T-helper 2 cell treated with Interferon-gamma antibody and Interleukin-4, amounts not matched to agents 100 ng/mL and 5 ng/mL, for 36 hours (primary cell): Measurements from ENCODE around the gene MED20. TPM values are rescaled to one million over a fixed set of nuclear protein-coding genes. Genes with fewer than 3 reads are reported as not detected.

ENCODE experiments used
- intact Hi-C: fragments of 100-400 bp; cut with micrococcal nuclease; formaldehyde crosslinking; loops from one replicate; pipeline ENCODE4 v1.15.1; 2023
- total RNA-seq: library from RNA; stranded (reverse); gene quantifications from 2 replicates; pipeline ENCODE4 v1.2.3, GENCODE V29; 2022

The MED20 gene
- total RNA-seq, 1 donor from 2014 or later: 19.4 TPM

DNA sequence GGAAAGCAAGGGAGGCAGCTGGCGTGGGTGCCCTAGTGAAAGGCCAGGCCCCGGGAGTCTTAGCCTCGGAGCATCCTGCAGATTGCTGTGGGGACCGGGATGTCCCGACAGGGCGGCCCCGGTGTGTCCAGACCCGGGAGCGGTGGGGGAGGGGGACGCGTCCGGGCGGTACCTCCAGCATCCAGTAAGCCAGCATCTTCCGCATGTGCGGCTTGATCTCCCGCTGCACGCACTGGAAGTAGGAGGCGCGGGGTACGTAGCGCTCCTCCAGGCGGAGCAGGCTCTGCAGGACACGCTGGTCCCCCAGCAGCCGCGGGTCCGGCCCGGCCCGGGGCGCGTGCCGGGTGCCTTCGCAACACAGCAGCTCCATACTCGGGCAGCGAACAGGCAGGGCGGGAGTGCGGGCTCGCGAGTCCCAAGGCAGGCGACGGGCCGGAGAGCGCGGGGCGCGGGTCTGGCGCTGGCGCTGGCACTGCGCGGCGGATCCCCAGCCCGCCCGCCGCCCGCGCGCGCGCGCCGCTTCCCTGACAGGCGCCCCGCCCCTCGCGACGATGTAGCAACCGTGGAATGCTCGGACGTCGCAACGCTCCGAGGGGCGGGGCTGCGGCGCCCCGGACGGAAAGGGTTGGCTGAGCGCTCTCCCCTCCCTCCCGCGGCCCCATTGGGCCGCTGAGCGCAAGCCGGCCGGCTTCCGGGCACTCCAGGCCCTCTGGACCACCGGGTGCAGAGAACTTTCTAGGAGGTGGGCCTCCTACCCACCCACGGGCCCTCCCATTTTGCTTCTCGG is 20.5 kb upstream of the MED20 start, which contains the start of gene CCND3:
Gene CCND3 (minus strand): TSS at position 529 of the 787 bp plus-strand sequence. CDS start 159 bp downstream, at position 370.
- intact Hi-C loops: loop anchor here (1.0 kb wide), 1 partner anchor 20 kb away; the partner anchor contains the start of genes BYSL and MED20

DNA sequence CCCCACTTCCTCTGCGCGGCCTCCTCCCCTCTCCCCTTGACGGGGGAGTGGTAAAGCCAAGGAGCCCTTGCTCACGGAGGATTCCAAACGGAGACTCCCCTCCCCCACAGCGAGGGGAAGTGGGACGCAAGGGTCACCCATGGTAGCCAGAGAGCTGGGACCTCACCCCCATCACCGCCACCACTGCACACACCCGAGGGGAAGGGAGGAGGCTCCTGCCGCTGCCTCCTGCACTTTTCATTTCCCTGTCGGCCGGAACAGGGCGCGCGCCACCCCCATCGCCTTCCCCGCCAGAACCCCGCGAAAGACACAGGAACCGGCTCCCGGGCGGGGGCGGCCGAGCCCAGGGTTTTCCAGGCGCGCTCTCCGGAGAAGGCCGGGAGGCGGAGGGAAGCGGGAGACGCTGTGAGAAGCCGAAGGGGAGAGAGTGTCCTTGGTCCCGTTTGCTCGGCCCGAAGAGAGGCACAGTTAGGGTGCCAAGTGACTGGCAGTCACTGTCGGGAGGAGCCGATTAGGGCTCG is 19.9 kb upstream of the MED20 start:
- intact Hi-C loops: loop anchor here (1.0 kb wide), 2 partner anchors 20 to 98 kb away; partner anchors contain the start of genes BYSL and MED20

DNA sequence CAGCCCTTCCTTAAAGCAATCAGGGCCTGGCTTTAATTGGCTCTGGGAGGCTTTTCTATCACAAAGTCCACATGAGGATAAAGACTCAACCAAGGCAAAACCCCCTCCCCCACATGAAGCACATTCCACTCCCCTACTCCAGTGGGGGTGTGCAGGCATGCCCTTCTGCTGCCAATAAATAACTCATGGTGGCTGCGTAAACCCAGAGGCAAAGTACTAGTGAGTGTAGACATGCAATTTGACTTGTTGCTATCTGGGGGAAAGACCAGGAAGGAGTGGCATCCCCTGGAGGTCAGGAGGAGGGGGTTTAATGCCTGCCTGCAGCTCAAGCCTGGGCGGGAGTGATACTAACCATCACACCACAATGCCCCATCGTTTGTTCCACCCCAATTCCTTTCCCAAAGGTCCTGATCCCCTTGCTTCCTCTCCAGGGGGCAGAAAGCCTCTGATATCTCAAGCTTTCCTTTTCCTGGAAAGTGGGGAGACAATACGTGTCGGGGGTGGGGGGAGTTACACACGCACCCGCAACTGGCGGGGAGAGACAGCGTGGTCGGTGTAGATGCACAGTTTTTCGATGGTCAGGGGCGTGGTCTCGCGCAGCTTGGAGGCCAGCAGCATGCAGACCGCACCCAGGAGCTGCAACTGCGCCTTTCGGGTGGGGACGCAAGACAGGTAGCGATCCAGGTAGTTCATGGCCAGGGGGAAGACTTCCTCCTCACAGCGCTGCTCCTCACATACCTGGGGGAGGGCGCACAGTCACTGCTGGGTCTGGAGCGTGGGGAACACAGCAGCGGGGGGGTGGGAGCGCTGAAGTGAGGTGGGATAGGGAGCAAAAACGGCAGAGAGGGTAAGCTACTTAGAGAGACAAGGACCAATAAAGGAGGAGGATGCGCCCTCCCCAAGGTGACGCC is 19.2 kb upstream of the MED20 start:
- intact Hi-C loops: loop anchor here (1.0 to 10.0 kb wide), 4 partner anchors 82 to 868 kb away; partner anchors contain the start of genes NFYA, OARD1 and UBR2

DNA sequence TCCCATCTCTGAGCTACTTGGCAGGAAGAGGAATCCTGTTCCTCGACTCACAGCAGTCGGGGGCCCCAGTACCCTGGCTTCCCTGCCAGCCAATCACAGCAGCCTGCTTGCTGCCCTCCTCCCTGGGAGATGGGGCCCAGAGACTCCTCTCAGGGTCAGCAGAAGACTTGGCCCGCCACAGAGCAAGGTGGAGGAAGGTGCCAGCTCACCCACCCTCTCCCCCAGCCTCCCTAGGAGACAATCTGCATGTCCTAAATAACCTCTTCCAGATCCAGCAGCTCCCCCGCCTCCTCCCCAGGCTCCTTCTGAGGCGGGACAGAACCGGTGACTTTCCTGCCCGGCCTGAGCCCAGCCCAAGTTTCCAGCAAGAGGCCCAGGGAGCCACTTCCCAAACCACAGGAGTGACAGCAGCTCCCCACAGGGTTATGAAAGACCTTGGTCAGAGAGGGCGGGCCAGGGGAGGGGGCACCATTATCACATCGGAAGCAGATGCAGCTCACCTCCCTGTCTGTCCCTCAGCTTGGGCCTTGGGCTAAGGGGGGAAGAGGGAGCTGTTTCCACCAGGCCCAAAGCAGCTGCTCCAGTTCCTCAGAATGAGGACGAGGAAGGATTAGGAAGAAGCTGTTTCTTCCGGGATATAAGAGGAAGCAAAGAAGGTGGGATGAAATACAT is 18.4 kb upstream of the MED20 start:
- intact Hi-C loops: loop anchor here (5.0 to 10.0 kb wide), 3 partner anchors 83 to 867 kb away; partner anchors contain the start of genes NFYA, OARD1 and UBR2

DNA sequence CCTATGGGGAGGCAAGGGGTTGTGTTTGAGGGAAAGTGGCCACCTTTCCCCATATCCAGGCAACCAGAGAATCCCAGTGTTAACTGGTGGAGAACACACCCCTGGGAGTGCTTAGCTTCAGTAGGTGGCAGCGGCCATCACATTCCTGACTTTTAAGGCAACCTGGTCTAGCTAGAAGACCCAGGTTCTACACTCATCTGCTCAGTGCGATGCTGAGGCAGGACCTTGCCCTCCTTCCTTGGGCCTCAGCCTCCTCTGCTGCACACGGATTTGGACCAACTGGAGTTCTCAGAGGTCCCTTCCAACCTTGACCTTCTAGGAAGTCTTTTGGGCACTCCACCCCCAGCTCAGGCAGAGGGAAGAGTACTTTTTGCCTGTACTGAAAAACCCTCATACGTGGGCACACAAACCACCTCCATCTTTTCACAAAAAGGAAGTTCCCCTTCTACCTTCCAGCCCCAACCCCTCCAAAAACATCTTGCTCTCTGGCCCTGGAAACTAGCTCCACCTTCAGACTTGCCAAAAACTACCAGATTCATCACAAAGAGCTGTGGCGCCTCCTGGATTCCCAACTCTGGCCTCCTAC is 17.7 kb upstream of the MED20 start:
- intact Hi-C loops: loop anchor here (5.0 to 10.0 kb wide), 3 partner anchors 84 to 866 kb away; partner anchors contain the start of genes NFYA, OARD1 and UBR2

DNA sequence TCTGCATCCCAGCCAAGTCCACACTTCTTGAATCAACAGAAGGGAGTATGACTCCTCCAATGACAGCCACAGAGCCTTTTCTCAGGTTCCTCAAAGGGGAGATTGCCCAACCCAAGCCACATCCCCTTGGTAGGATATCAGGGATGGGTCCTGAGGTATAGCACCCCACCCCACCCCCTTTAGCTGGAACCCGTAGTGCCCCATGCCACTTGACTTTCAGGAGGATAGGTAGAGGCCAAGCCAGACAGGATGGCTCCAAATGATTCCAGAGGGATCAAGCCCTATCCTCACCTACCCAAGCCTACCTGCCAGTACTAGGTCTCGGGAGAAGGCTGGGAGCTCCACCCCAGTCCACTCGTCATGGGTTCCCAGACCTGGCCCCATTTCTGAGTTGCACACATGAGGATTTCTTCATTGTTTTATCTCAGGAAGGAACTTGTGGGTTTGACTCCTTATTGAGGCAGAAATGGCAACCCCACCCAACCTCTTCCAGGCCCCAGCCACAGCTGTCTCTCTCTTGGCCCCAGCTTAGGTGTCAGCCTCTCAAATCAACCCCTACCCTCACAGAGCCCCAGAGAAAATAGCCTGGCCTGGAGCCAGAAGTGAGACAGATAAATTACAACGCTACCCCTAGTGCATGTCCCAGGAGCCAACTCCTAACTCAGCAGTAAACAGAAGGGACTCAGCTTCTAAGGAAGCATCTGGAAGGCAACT is 17.1 kb upstream of the MED20 start:
- intact Hi-C loops: loop anchor here (2.0 to 10.0 kb wide), 4 partner anchors 84 to 866 kb away; partner anchors contain the start of genes NFYA, OARD1, TOMM6 and UBR2

DNA sequence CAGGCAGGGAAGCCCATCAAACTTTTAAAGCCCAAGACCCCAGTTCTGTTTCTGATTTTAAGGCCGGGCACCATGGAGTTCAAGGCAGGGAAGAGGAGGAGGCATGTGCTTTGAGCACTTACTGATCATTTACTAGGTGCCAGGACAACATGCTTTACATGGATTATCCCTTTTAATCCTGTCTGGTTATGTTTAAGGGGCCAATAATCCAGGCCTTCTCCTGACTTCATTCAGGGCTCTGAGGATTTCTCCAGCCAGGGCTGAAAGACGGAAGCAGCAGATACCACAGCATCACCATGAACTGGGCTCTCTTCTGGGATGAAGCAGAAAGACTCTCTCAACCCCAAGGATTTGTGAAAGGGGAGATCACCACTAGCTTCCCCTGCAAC is 16.5 kb upstream of the MED20 start:
- intact Hi-C loops: loop anchor here (2.0 to 10.0 kb wide), 4 partner anchors 85 to 865 kb away; partner anchors contain the start of genes NFYA, OARD1, TOMM6 and UBR2

DNA sequence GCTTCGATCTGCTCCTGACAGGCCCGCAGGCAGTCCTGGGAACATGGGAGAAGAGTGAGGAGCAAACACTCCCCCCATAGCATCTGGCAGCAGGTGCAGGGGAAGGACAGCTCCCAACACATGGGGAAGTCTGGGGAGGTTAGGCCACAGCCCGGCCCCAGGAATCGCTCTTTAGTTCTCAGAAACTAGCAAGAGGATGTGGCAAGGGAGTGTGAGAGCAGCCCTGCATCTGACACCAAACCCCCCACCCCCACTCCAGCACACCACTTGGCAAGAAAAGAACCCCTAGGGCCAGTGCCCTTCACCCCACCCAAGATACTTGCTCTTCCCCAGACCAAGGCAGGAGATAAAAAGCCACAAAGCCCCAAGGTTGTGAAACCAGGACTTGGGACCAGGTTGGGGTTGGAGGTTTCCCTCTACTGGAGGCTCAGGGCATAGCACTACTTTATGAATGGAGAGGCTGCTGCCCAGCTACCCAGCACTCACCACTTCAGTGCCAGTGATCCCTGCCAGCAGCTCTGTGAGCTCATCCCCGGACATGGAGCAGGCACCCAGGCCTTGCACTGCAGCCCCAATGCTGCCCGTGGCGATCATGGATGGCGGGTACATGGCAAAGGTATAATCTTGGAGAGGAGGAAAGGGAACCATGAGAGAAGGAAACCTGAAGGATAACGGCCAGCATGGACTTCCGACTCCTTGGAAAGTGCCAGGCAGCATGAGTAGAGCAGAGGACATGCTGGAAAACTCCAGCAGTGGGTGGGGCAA is 15.3 kb upstream of the MED20 start:
- intact Hi-C loops: loop anchor here (1.0 to 10.0 kb wide), 10 partner anchors 15 to 864 kb away; partner anchors contain the start of genes BYSL, MED20, NFYA and OARD1

DNA sequence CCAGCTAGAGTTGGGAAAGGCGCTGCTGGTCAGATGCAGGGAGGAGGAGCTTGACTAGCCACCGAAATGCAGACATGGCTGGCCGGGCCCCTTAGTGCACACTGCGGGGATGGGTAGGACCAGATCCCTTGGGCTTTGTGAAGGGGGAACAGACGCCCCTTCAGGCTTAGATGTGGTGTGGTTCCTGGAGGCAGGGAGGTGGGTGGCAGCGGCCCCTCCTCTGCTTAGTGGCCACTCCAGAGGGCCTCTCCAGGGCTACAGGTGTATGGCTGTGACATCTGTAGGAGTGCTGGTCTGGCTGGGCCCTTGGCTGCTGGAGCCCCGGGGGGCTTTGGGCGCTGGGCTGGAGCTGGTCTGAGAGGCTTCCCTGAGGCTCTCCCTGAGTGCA is 14.7 kb upstream of the MED20 start:
- intact Hi-C loops: loop anchor here (1.0 to 10.0 kb wide), 10 partner anchors 14 to 863 kb away; partner anchors contain the start of genes BYSL, MED20, NFYA and OARD1

DNA sequence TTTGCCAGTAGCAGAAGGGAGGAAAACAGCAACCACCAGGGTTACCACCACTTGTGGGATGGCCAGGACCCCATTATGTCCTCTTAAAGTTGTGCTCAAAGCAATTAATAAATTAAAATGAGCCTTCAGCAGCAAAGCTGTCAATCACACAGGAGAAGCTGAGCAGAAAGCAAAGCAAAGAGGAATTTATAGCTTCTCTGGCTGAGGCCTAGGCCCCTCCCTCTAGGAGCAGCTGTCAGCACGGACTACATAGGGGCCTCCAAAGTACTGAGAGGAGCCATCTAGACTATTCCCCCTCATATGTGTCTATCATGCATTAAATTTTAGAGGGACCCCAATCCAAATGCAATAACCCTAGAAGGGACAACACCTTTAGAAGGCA is 14.2 kb upstream of the MED20 start:
- intact Hi-C loops: loop anchor here (5.0 to 10.0 kb wide), 3 partner anchors 87 to 863 kb away; partner anchors contain the start of genes NFYA, OARD1 and UBR2

DNA sequence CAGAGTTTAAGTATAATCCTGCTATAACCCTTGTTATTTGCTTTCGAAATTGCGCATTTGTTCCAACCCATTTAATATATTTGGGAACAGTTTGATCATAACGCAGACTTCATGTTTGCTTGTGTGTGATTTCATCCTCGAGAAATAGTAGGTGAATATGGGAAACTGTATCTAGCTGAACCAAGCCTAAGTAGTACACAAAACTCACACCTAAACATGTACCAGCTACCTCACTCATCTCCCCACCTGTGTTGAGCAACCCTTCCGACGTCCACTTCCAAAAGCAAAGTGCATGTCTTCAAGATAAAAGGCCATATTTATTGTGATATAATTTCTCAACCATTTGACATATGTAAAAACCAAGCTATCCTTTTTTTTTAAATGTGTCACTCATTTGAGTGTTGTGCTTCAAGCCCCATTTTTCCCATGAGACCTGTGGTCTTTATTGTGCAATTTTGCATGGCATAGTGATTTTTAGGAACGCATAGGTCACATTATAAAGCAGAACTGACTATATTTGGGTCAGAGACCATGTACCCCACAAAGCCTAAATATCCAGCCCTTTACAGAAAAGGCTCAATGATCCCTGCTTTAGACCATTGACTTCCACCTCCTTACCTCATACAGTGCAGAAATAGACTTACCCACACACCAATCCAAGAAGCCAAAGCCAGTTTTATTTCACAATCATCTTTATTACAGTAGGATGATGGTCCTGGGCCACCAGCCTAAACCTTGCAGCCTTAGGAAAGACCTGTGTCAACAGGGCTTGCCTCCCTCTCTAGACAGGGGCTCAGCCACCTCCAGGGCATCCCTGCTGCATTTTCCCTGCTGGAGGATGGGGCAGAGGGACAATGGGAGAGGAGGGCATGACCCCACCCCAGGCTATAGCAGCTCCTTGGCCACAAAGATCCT is 13.6 kb upstream of the MED20 start:
- intact Hi-C loops: loop anchor here (5.0 to 10.0 kb wide), 3 partner anchors 88 to 862 kb away; partner anchors contain the start of genes NFYA, OARD1 and UBR2

DNA sequence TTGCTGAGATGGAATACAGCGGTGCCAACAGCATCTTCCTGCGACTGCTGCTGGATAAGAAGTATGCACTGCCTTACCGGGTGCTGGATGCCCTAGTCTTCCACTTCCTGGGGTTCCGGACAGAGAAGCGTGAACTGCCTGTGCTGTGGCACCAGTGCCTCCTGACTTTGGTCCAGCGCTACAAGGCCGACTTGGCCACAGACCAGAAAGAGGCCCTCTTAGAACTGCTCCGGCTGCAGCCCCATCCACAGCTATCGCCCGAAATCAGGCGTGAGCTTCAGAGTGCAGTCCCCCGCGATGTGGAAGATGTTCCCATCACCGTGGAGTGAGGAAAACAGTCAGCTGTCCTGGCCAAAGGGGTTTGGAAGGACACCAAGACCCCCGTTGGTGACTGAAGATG is 11.4 kb upstream of the MED20 start:
- intact Hi-C loops: loop anchor here (10.0 kb wide), 1 partner anchor 632 kb away; the partner anchor contains the start of gene UBR2

DNA sequence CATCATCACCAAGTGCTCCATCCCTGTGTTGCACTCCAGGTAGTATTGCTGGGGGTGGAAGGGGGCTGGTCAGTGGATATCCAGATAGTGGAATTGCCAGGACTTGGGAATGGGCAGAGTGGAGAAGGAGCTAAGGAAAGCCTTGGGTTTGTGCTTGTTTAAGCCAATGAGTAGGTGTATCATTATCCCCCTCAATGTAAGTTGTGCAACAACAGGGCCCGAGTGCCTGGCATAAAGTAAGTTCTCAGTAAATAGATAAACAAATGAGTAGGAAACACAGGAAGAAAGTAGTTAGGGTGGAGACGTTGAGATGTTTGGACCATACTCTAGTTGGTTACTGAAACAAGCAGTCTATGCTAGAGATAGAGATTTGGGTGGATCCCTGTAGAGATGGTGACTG is 10.9 kb upstream of the MED20 start:
- intact Hi-C loops: loop anchor here (10.0 kb wide), 1 partner anchor 633 kb away; the partner anchor contains the start of gene UBR2

DNA sequence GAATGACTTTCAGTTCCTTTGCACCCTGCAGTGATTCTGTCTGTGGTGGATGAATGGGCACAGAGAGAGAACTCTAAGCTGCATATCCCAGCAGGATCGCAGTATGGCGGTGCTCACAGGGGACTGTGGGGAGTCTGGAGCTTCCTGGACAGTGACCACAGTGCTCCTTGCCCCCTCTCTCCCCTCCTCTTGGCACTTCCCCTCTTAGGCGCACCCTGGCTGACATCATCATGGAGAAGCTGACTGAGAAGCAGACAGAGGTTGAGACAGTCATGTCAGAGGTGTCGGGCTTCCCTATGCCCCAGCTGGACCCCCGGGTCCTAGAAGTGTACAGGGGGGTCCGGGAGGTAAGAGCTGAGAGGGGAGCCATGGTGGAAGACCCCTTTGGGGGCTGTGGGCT is 9.0 kb upstream of the MED20 start:
- intact Hi-C loops: loop anchor here (10.0 kb wide), 1 partner anchor 635 kb away; the partner anchor contains the start of gene UBR2

DNA sequence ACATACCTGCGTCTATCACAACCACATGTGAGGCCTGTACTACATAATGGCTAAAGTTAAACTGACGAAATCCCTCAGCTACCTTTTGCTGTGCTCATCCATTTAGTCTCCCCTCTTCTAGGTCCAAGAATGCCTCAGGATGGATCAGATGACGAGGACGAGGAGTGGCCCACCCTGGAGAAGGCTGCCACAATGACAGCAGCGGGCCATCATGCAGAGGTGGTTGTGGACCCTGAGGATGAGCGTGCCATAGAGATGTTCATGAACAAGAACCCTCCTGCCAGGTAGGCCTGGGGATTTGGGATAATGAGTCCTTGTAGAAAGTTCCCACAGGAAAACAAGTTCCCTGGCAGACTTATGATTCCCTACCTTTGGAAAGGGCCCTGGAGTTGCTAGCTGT is 6.3 kb upstream of the MED20 start:
- intact Hi-C loops: no loop called here

DNA sequence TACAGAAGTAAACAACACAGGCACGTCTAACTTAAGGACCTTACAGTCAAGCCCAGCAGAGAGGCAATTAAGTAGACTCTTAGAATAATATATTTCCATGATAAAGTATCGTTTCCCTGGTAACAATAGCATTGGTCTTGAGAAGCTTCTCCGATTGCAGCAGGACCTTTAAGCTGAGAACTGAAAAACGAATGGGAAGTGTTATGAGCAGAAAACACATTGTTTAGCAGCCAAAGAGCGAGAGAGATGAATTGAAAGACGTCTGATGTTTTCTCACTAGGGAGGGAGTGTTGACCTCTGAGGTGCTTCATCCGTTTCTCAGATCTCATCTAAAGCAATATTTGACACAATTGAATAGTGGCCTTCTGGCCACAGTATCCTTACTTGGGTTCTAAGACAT is 1.2 kb upstream of the MED20 start:
- intact Hi-C loops: no loop called here

DNA sequence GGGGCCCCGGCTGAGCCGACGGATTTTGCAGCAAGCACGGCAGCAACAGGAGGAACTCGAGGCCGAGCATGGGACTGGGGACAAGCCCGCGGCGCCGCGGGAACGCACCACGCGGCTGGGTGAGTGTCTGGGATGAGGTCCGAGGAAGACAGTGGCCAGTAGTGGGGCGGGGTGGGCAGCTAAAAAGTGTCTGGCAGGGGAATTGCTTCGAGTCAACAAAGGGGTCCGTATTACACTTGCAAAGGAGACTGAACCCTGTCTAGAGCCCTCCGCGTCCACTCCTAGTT is 716 bp upstream of the MED20 start:
- intact Hi-C loops: loop anchor here (1.0 kb wide), 7 partner anchors 15 to 296 kb away; partner anchors contain the start of genes CCND3, MRPS10, TOMM6 and USP49
